DOHH2 (cell line): Measurements from ENCODE around the gene CDV3.

ENCODE experiments used
- H3F3A ChIP-seq: fragments of 200-600 bp; sonication (generic), shearing (Covaris generic); 2 replicates; pipeline ENCODE4 v1.6.0; 2016; ENCODE audit warnings: antibody characterized with exemption, mild to moderate bottlenecking; ENCODE audit not compliant: control insufficient read depth, insufficient read depth
- H3K27ac ChIP-seq: fragments of 200-600 bp; sonication (generic); 2 replicates; pipeline ENCODE4 v1.5.1; 2014; ENCODE audit warnings: low read depth, mild to moderate bottlenecking, low read length, moderate library complexity
- H3K27me3 ChIP-seq: fragments of 200-600 bp; sonication (generic); 2 replicates; pipeline ENCODE4 v1.6.1; 2014; ENCODE audit warnings: mild to moderate bottlenecking, low read length, mixed read lengths; ENCODE audit not compliant: control insufficient read depth
- H3K36me3 ChIP-seq: fragments of 200-600 bp; sonication (generic); 2 replicates; pipeline ENCODE4 v1.6.1; 2014; ENCODE audit warnings: mild to moderate bottlenecking, low read length, moderate library complexity, mixed read lengths; ENCODE audit not compliant: control insufficient read depth
- H3K4me1 ChIP-seq: fragments of 200-600 bp; sonication (generic); 2 replicates; pipeline ENCODE4 v1.6.1; 2014; ENCODE audit warnings: mild to moderate bottlenecking, low read length, mixed read lengths; ENCODE audit not compliant: control insufficient read depth
- H3K4me2 ChIP-seq: fragments of 200-600 bp; sonication (generic); 2 replicates; pipeline ENCODE4 v1.6.0; 2014; ENCODE audit warnings: mild to moderate bottlenecking, low read length, moderate library complexity
- H3K4me3 ChIP-seq: fragments of 200-600 bp; sonication (generic); 2 replicates; pipeline ENCODE4 v1.5.1; 2014; ENCODE audit warnings: mild to moderate bottlenecking, low read length, mixed read lengths
- H3K79me2 ChIP-seq: fragments of 200-600 bp; sonication (generic); 2 replicates; pipeline ENCODE4 v1.6.1; 2014; ENCODE audit warnings: mild to moderate bottlenecking, low read length, mixed read lengths; ENCODE audit not compliant: control insufficient read depth
- H3K9me2 ChIP-seq: fragments of 200-600 bp; sonication (generic); replicated peaks from 2 replicates; pipeline ENCODE4 v1.6.1; 2014; ENCODE audit warnings: mild to moderate bottlenecking, low read length, mixed read lengths; ENCODE audit not compliant: control insufficient read depth
- H3K9me3 ChIP-seq: fragments of 200-600 bp; sonication (generic); 2 replicates; pipeline ENCODE4 v1.6.1; 2014; ENCODE audit warnings: antibody characterized with exemption, low read length, mixed read lengths; ENCODE audit not compliant: control insufficient read depth, insufficient read depth
- H4K20me1 ChIP-seq: fragments of 200-600 bp; sonication (generic); 2 replicates; pipeline ENCODE4 v1.6.0; 2014; ENCODE audit warnings: low read depth, mild to moderate bottlenecking, antibody characterized with exemption, low read length, moderate library complexity; ENCODE audit not compliant: control insufficient read depth, insufficient read depth
- CTCF ChIP-seq: fragments of 200-600 bp; sonication (generic); IDR thresholded peaks from one replicate; pipeline ENCODE4 v1.5.1; 2014; ENCODE audit warnings: antibody characterized with exemption, mild to moderate bottlenecking, low read depth, low read length; ENCODE audit not compliant: poor library complexity, severe bottlenecking
- EZH2phosphoT487 ChIP-seq: fragments of 200-600 bp; sonication (generic); IDR thresholded peaks from 2 replicates; pipeline ENCODE4 v1.6.1; 2017; ENCODE audit warnings: borderline replicate concordance, mild to moderate bottlenecking, antibody characterized with exemption, low read length, moderate library complexity, mixed read lengths

CDV3 gene

GRCh38 chr3:133610031-133610430 lies 36.5 kb downstream of the CDV3 start:
- Histone ChIP-seq H3K9me2 (no peaks in the 10 kb centered on the region), H4K20me1 (no peaks in the 10 kb centered on the region), H3K27ac (no peak overlapping the region), H3K27me3 (no peaks in the 10 kb centered on the region), H3K9me3 (no peaks in the 10 kb centered on the region), H3K4me3 (no peak overlapping the region), H3K36me3 (peaks cover 89% of the 10 kb centered on the region), H3K79me2 (no peaks in the 10 kb centered on the region), H3K4me1 (no peaks in the 10 kb centered on the region), H3F3A (peaks cover 8% of the 10 kb centered on the region; the same call in 1 of the 2 replicates), H3K4me2 (no peak overlapping the region)
- no peak for TF ChIP-seq EZH2phosphoT487
- no peak for TF ChIP-seq CTCF

GRCh38 chr3:133611534-133611933 lies 38.0 kb downstream of the CDV3 start:
- H4K20me1 ChIP-seq: no peaks in the 10 kb centered on the region
- H3K36me3 ChIP-seq: peaks cover 92% of the 10 kb centered on the region
- H3K4me2 ChIP-seq: no peak overlapping the region
- H3K27me3 ChIP-seq: no peaks in the 10 kb centered on the region
- H3K79me2 ChIP-seq: no peaks in the 10 kb centered on the region
- no peaks in the 10 kb centered on the region for H3K4me1 ChIP-seq
- H3K9me2 ChIP-seq: no peaks in the 10 kb centered on the region
- no peaks in the 10 kb centered on the region for H3K9me3 ChIP-seq
- no peak for TF ChIP-seq EZH2phosphoT487
- TF ChIP-seq CTCF: no peak
- no peak overlapping the region for H3K27ac ChIP-seq
- no peak overlapping the region for H3K4me3 ChIP-seq
- peaks cover 8% of the 10 kb centered on the region; the same call in 1 of the 2 replicates for H3F3A ChIP-seq

- Histone ChIP-seq H4K20me1 (no peaks in the 10 kb centered on the region), H3K36me3 (peaks cover 95% of the 10 kb centered on the region), H3K9me2 (no peaks in the 10 kb centered on the region), H3K4me1 (peaks cover 6% of the 10 kb centered on the region), H3K4me3 (no peak overlapping the region), H3K27ac (no peak overlapping the region), H3K9me3 (no peaks in the 10 kb centered on the region), H3K4me2 (no peak overlapping the region), H3K79me2 (peaks cover 5% of the 10 kb centered on the region; the same call in 1 of the 2 replicates), H3K27me3 (no peaks in the 10 kb centered on the region), H3F3A (peaks cover 3% of the 10 kb centered on the region; the same call in 1 of the 2 replicates)
- TF ChIP-seq CTCF: no peak
- TF ChIP-seq EZH2phosphoT487: no peak
Measured at GRCh38 chr3:133620066-133620784, 46.7 kb downstream of the CDV3 start.
